IMR-90 (cell line): ENCODE data around the gene ADPRM. TPM values are rescaled to one million over a fixed set of nuclear protein-coding genes. Genes with fewer than 3 reads are reported as not detected.

Experiments used
- ATAC-seq: fragments of 200-7000 bp; cut with Tn5 transposase; 2 replicates; pipeline ENCODE4 v1.9.1; 2020; ENCODE audit warnings: low read depth, mild to moderate bottlenecking, moderate library complexity
- BruUV-seq: library from RNA; stranded (reverse); fragments of 400-500 nt; replicated peaks from 2 replicates; lab custom pipeline; 2021; lab: Mats Ljungman, UMichigan
- CTCF ChIA-PET: fragments of 300-600 bp; formaldehyde crosslinking; extraction: SDS; loops from one replicate; lab custom pipeline; 2021; ENCODE audit warnings: antibody characterized with exemption; lab: Yijun Ruan, JAX
- POLR2A ChIA-PET: fragments of 300-600 bp; sonication (Branson Sonifier 250); formaldehyde crosslinking; loops from one replicate; lab custom pipeline; 2022; ENCODE audit warnings: antibody characterized with exemption; ENCODE audit not compliant: unreplicated experiment; lab: Charles Lee
- DNase-seq: peaks from one replicate; pipeline ENCODE4 v3.0.0; 2013
- H2AFZ ChIP-seq: replicated peaks from 2 replicates; pipeline ENCODE3; 2013; ENCODE audit warnings: low read length, mild to moderate bottlenecking; ENCODE audit not compliant: poor library complexity
- H2AK5ac ChIP-seq: 2 replicates; pipeline ENCODE4 v1.6.1; 2013; ENCODE audit warnings: low read depth, low read length, inconsistent platforms
- H2AK9ac ChIP-seq: replicated peaks from 2 replicates; pipeline ENCODE3; 2013; ENCODE audit warnings: mild to moderate bottlenecking, low read depth, low read length, moderate library complexity; ENCODE audit not compliant: poor library complexity
- H2BK120ac ChIP-seq: 2 replicates; pipeline ENCODE4 v1.6.1; 2013; ENCODE audit warnings: low read depth, low read length, inconsistent platforms
- H2BK15ac ChIP-seq: 3 replicates; pipeline ENCODE4 v1.6.1; 2013; ENCODE audit warnings: low read depth, low read length, inconsistent platforms
- H2BK20ac ChIP-seq: 2 replicates; pipeline ENCODE4 v1.6.1; 2013; ENCODE audit warnings: low read depth, mild to moderate bottlenecking, inconsistent platforms, low read length, moderate library complexity
- H2BK5ac ChIP-seq: 2 replicates; pipeline ENCODE4 v1.6.1; 2013; ENCODE audit warnings: mild to moderate bottlenecking, low read depth, low read length, inconsistent platforms; ENCODE audit not compliant: poor library complexity, severe bottlenecking
- H3K14ac ChIP-seq: replicated peaks from 2 replicates; pipeline ENCODE4 v1.6.1; 2013; ENCODE audit warnings: low read depth, low read length, inconsistent platforms
- H3K18ac ChIP-seq: 2 replicates; pipeline ENCODE4 v1.6.1; 2013; ENCODE audit warnings: low read depth, low read length, control low read depth
- H3K23ac ChIP-seq: 2 replicates; pipeline ENCODE4 v1.6.1; 2013; ENCODE audit warnings: low read depth, low read length, inconsistent platforms
- H3K27ac ChIP-seq: 2 replicates; pipeline ENCODE4 v1.5.1; 2013; ENCODE audit warnings: mild to moderate bottlenecking, control low read depth, low read length; ENCODE audit not compliant: insufficient read depth
- H3K27me3 ChIP-seq: 2 replicates; pipeline ENCODE4 v1.6.1; 2013; ENCODE audit warnings: low read length; ENCODE audit not compliant: control insufficient read depth, insufficient read depth
- H3K36me3 ChIP-seq: 2 replicates; pipeline ENCODE4 v1.6.1; 2013; ENCODE audit warnings: low read length, mixed read lengths; ENCODE audit not compliant: control insufficient read depth, insufficient read depth
- H3K4ac ChIP-seq: 2 replicates; pipeline ENCODE4 v1.6.1; 2013; ENCODE audit warnings: low read depth, low read length, inconsistent platforms
- H3K4me1 ChIP-seq: 2 replicates; pipeline ENCODE4 v1.6.1; 2013; ENCODE audit warnings: low read length, mixed read lengths; ENCODE audit not compliant: control insufficient read depth, insufficient read depth
- H3K4me2 ChIP-seq: 2 replicates; pipeline ENCODE4 v1.6.1; 2013; ENCODE audit warnings: low read depth, mild to moderate bottlenecking, control low read depth, low read length, moderate library complexity
- H3K4me3 ChIP-seq: 2 replicates; pipeline ENCODE4 v1.5.1; 2013; ENCODE audit warnings: low read depth, mild to moderate bottlenecking, control low read depth, low read length, moderate library complexity; ENCODE audit not compliant: insufficient read depth
- H3K56ac ChIP-seq: 2 replicates; pipeline ENCODE4 v1.6.1; 2013; ENCODE audit warnings: low read length, inconsistent platforms; ENCODE audit not compliant: insufficient read depth; ENCODE audit errors: extremely low read depth
- H3K79me1 ChIP-seq, 2 experiments: 2 replicates each; pipeline ENCODE4 v1.6.1; 2013; ENCODE audit warnings: low read length in 2 of 2, inconsistent platforms in 1 of 2, low read depth in 1 of 2
- H3K9ac ChIP-seq: 2 replicates; pipeline ENCODE4 v1.6.1; 2013; ENCODE audit warnings: low read depth, low read length, control low read depth
- H3K9me1 ChIP-seq: 2 replicates; pipeline ENCODE4 v1.6.1; 2013; ENCODE audit warnings: low read length, inconsistent platforms; ENCODE audit not compliant: insufficient read depth
- H3K9me3 ChIP-seq: 2 replicates; pipeline ENCODE4 v1.6.1; 2013; ENCODE audit warnings: low read length; ENCODE audit not compliant: control insufficient read depth, insufficient read depth
- H4K20me1 ChIP-seq: 2 replicates; pipeline ENCODE4 v1.6.1; 2013; ENCODE audit warnings: low read length, inconsistent platforms; ENCODE audit not compliant: insufficient read depth
- H4K5ac ChIP-seq: 2 replicates; pipeline ENCODE4 v1.6.1; 2013; ENCODE audit warnings: mild to moderate bottlenecking, low read depth, low read length, control low read depth
- H4K8ac ChIP-seq, 2 experiments: 2 replicates each; pipeline ENCODE4 v1.6.1; 2013; ENCODE audit warnings: low read depth in 2 of 2, low read length in 2 of 2, control low read depth in 1 of 2, inconsistent platforms in 1 of 2
- H4K91ac ChIP-seq: 2 replicates; pipeline ENCODE4 v1.6.1; 2013; ENCODE audit warnings: low read depth, low read length, inconsistent platforms; ENCODE audit not compliant: insufficient read depth
- BHLHE40 ChIP-seq: fragments of 150-350 bp; IDR thresholded peaks from 2 replicates; pipeline ENCODE4 v1.6.1; 2016; ENCODE audit warnings: mild to moderate bottlenecking, low read depth, low read length
- CHD1 ChIP-seq: IDR thresholded peaks from 2 replicates; pipeline ENCODE4 v1.6.1; 2012; ENCODE audit warnings: low read depth, low read length, improper control_type of control experiment
- CTCF ChIP-seq: conservative IDR thresholded peaks from 2 replicates; pipeline ENCODE4 v1.5.1; 2012; ENCODE audit warnings: mild to moderate bottlenecking, low read depth, low read length, improper control_type of control experiment
- FOS ChIP-seq: fragments of 150-350 bp; IDR thresholded peaks from 2 replicates; pipeline ENCODE4 v1.6.1; 2016; ENCODE audit warnings: low read depth, low read length
- MAFK ChIP-seq: IDR thresholded peaks from 2 replicates; pipeline ENCODE4 v1.6.1; 2012; ENCODE audit warnings: low read depth, low read length, improper control_type of control experiment
- RCOR1 ChIP-seq: IDR thresholded peaks from 2 replicates; pipeline ENCODE4 v1.6.1; 2012; ENCODE audit warnings: mild to moderate bottlenecking, low read length, improper control_type of control experiment; ENCODE audit not compliant: insufficient replicate concordance
- USF2 ChIP-seq: fragments of 150-350 bp; IDR thresholded peaks from 2 replicates; pipeline ENCODE4 v1.6.1; 2017; ENCODE audit warnings: mild to moderate bottlenecking, antibody characterized with exemption, low read length, low read depth
- WGBS, 2 experiments: methylation state at CpG; one replicate each; pipeline versions ENCODE4 v1.1.5 to v1.1.7; 2013; ENCODE audit warnings: missing lambda C conversion rate in 2 of 2; ENCODE audit not compliant: insufficient read length in 1 of 2; ENCODE audit errors: extremely low coverage in 2 of 2; 5-methylcytosine and 5-hydroxymethylcytosine counted together
- dilution Hi-C: fragments of 300-500 bp; cut with HindIII; formaldehyde crosslinking; loops from one replicate; pipeline ENCODE4 v1.14.3; 2018; ENCODE audit warnings: low sequenced_read_pairs; ENCODE audit not compliant: unreplicated experiment
- in situ Hi-C: fragments of 300-500 bp; cut with MboI; formaldehyde crosslinking; loops from 3 replicates; pipeline ENCODE4 v1.14.3; 2019; ENCODE audit warnings: low sequenced_read_pairs, inconsistent platforms, mixed read lengths
- intact Hi-C: fragments of 100-400 bp; cut with micrococcal nuclease; formaldehyde crosslinking; loops from 2 replicates; pipeline ENCODE4 v1.10.0; 2022
- polyA plus RNA-seq, 3 experiments: library from polyadenylated mRNA; depleted of rRNA; stranded (reverse); fragments of >200 nt; gene quantifications; 2 replicates each; pipeline ENCODE4 v1.2.3, GENCODE V29; 2012; ENCODE audit warnings: low replicate concordance in 1 of 3
- total RNA-seq: library from RNA; depleted of rRNA; stranded (reverse); fragments of >200 nt; gene quantifications from 2 replicates; pipeline ENCODE4 v1.2.3, GENCODE V29; 2012
- TF ChIP-seq, protein P1 (sequence below): fragments of 150-350 bp; IDR thresholded peaks from 2 replicates; pipeline ENCODE4 v1.6.1; 2016; ENCODE audit warnings: low read depth, mild to moderate bottlenecking, low read length, moderate library complexity, borderline replicate concordance

Gene ADPRM
- total and polyA plus RNA-seq, 2 of the 4 experiments (the other 2 are of a cell fraction), result 7.4 to 12.2 TPM

DNA sequence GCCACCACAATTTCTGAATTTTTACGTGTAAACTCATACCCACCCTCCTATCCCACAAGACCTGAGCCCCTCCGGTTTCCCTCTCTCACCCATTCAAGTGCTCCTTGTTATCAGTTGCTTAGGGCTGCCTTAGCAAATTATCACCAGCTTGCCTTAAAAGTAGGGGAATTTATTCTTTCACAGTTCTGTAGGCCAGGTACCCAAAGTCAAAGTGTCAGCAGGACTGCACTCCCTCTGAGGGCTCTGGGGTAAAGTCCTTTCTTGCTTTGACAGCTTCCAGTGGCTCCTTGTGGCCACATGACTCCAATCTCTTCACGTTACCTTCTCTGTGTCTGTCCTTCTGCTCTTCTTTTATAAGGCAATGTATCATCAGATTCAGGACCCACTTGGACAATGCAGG lies 40.3 kb downstream of the ADPRM start:
- BruUV-seq, result no TSS peak
- DNase-seq, result no peak
- no peaks in the 10 kb centered on the region for H3K9me1 ChIP-seq
- H2AFZ ChIP-seq, result no peak overlapping the region
- no peak overlapping the region for H4K5ac ChIP-seq
- 62% methylated on average over 2 of the region's 3 CpGs; no CpG with 5 or more reads in 1 of the 2 experiments for WGBS, 2 experiments
- H2AK5ac ChIP-seq, result no peak overlapping the region
- H2AK9ac ChIP-seq, result no peak overlapping the region
- H2BK120ac ChIP-seq, result no peak overlapping the region
- H2BK5ac ChIP-seq, result no peak overlapping the region
- H3K4me1 ChIP-seq, result no peaks in the 10 kb centered on the region
- TF ChIP-seq RCOR1 (no peak), MAFK (no peak), BHLHE40 (no peak), CTCF (no peak), CHD1 (no peak), FOS (no peak), USF2 (no peak)
- TF ChIP-seq, protein P1, sequence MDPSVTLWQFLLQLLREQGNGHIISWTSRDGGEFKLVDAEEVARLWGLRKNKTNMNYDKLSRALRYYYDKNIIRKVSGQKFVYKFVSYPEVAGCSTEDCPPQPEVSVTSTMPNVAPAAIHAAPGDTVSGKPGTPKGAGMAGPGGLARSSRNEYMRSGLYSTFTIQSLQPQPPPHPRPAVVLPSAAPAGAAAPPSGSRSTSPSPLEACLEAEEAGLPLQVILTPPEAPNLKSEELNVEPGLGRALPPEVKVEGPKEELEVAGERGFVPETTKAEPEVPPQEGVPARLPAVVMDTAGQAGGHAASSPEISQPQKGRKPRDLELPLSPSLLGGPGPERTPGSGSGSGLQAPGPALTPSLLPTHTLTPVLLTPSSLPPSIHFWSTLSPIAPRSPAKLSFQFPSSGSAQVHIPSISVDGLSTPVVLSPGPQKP, result no peak
- H3K36me3 ChIP-seq, result no peaks in the 10 kb centered on the region
- intact Hi-C loops (loop anchor here (1.0 to 2.0 kb wide), 2 partner anchors 91 to 108 kb away; no protein-coding TSS in a partner anchor), in situ Hi-C loops (loop anchor here (5.0 to 10.0 kb wide), 3 partner anchors 93 to 1257 kb away; partner anchors contain the start of gene ZNF18), dilution Hi-C loops (no loop called here)
- no peak overlapping the region for H4K91ac ChIP-seq
- ATAC-seq, result no peak
- no peak overlapping the region for H2BK20ac ChIP-seq
- H3K18ac ChIP-seq, result no peak overlapping the region
- no peak overlapping the region for H3K23ac ChIP-seq
- no peak overlapping the region for H4K8ac ChIP-seq
- no peaks in the 10 kb centered on the region for H4K20me1 ChIP-seq
- H3K9me3 ChIP-seq, result no peaks in the 10 kb centered on the region
- ChIA-PET CTCF (interaction anchor here (0.5 to 2.6 kb wide), 5 partner anchors 9 to 110 kb away, joined by 3 to 16 read pairs (median 4); no protein-coding TSS in a partner anchor), POLR2A (no interaction called here)
- no peak overlapping the region for H3K27ac ChIP-seq
- no peak overlapping the region for H3K14ac ChIP-seq
- no peak overlapping the region for H3K4me2 ChIP-seq
- no peak overlapping the region for H3K9ac ChIP-seq
- peaks cover 10% of the 10 kb centered on the region for H3K27me3 ChIP-seq
- no peaks in the 10 kb centered on the region for H3K79me1 ChIP-seq
- H2BK15ac ChIP-seq, result no peak overlapping the region
- H3K4ac ChIP-seq, result no peak overlapping the region
- H3K56ac ChIP-seq, result no peak overlapping the region
- no peak overlapping the region for H3K4me3 ChIP-seq
